Common myeloid progenitor, CD34-positive (primary cell): Measurements from ENCODE around the gene TUBB4B.

Experiments
- CTCF ChIA-PET: fragments of 350-600 bp; sonication (Branson Sonifier 250); formaldehyde crosslinking; loops from one replicate; lab custom pipeline; 2021; ENCODE audit warnings: antibody characterized with exemption; lab: Charles Lee
- POLR2A ChIA-PET: fragments of 350-600 bp; sonication (Branson Sonifier 250); formaldehyde crosslinking; loops from one replicate; lab custom pipeline; 2021; ENCODE audit warnings: antibody characterized with exemption; lab: Charles Lee
- DNase-seq, 3 donors: peaks; one replicate each; pipeline versions ENCODE4 v3.0.0 to v3.0.0-alpha.2; 2013
- H3K27ac ChIP-seq, 2 experiments: 1 replicate in 1 of 2; 2 replicates in 1 of 2; pipeline ENCODE4 v1.7.0; 2013; ENCODE audit warnings: inconsistent platforms in 2 of 2, low read length in 2 of 2, mild to moderate bottlenecking in 2 of 2, low read depth in 1 of 2, moderate library complexity in 1 of 2; ENCODE audit not compliant: severe bottlenecking in 2 of 2, insufficient read depth in 1 of 2, poor library complexity in 1 of 2
- H3K27me3 ChIP-seq, 5 experiments: replicated peaks in 2 of 5; 1 replicate in 3 of 5; 2 replicates in 2 of 5; pipeline versions ENCODE4 v1.6.1 to v1.7.0; 2013; ENCODE audit warnings: low read length in 4 of 5, mild to moderate bottlenecking in 2 of 5, moderate library complexity in 2 of 5, inconsistent platforms in 1 of 5; ENCODE audit not compliant: insufficient read depth in 5 of 5, control insufficient read depth in 4 of 5
- H3K36me3 ChIP-seq, 4 experiments: 1 replicate in 2 of 4; 2 replicates in 2 of 4; pipeline versions ENCODE4 v1.6.1 to v1.7.0; 2013; ENCODE audit warnings: low read length in 3 of 4, control low read depth in 1 of 4, mild to moderate bottlenecking in 1 of 4; ENCODE audit not compliant: control insufficient read depth in 4 of 4, insufficient read depth in 4 of 4
- H3K4me1 ChIP-seq, 4 experiments: 1 replicate in 3 of 4; 2 replicates in 1 of 4; pipeline versions ENCODE4 v1.6.1 to v1.7.1; 2013; ENCODE audit warnings: low read length in 3 of 4, mild to moderate bottlenecking in 3 of 4, control low read depth in 1 of 4, inconsistent platforms in 1 of 4, moderate library complexity in 1 of 4; ENCODE audit not compliant: control insufficient read depth in 4 of 4, insufficient read depth in 4 of 4; ENCODE audit errors: control extremely low read depth in 1 of 4
- H3K4me3 ChIP-seq, 7 experiments: 1 replicate in 4 of 7; 2 replicates in 3 of 7; pipeline versions ENCODE4 v1.5.1 to v1.7.0; 2013; ENCODE audit warnings: mild to moderate bottlenecking in 7 of 7, low read length in 6 of 7, moderate library complexity in 6 of 7, inconsistent platforms in 2 of 7, low read depth in 2 of 7, control low read depth in 1 of 7; ENCODE audit not compliant: insufficient read depth in 4 of 7, control insufficient read depth in 1 of 7; ENCODE audit errors: extremely low read depth in 1 of 7
- H3K9me3 ChIP-seq, 5 experiments: 1 replicate in 4 of 5; 2 replicates in 1 of 5; pipeline versions ENCODE4 v1.6.1 to v1.7.1; 2013; ENCODE audit warnings: low read length in 4 of 5, mild to moderate bottlenecking in 2 of 5, inconsistent platforms in 1 of 5, low read depth in 1 of 5, moderate library complexity in 1 of 5; ENCODE audit not compliant: control insufficient read depth in 4 of 5, insufficient read depth in 2 of 5; ENCODE audit errors: control extremely low read depth in 1 of 5
- WGBS: methylation state at CpG from one replicate; pipeline ENCODE4 v1.1.5; 2013; ENCODE audit not compliant: insufficient coverage; 5-methylcytosine and 5-hydroxymethylcytosine counted together

Gene TUBB4B

DNA sequence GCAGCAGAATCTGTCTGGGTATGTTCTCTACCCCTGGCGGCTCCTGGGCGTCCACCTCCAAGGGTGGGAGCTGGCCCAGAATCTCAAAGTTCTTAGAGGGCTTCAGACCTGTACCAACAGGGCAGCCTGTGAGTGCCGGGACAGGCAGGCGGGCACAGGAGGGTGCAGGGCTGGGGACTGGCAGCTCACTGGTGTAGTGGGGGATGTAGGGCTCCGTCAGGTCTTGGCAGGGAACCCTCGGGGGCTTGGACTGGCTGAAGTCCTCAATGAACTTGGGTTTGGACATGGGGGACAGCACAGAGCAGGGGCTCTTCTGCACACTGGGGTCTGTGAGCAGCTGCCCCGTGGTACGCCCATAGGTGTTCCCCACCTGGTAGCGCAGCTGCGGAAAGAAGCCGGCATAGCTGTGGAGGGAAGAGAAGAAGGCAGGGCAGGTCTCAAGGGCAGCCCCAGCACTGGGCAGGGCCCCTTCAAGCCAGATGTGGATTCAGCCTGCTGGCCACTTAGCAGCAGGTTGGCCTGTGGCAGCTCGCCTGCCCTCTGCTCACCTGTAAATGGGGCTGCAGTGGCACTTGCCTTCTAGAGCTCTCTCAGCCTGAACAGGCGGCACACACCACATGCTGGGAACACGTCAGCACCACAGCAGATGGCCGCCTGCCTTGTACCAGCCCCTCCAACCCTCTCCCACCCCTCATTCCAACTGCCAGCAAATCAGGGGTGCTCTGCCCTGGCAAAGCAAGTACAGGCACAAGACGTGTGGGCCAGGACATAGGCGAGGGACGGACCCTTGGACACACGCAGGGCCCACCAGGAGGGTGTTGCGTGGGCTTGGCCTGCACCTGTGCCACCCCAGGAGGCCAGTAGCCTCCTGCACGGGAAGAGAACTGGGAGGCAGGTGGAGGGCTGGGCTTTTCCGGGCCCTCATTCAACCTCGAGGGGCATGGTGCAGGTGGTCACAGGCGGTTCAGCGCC is 4.6 kb downstream of the TUBB4B start:
- H3K27ac ChIP-seq: no peak overlapping the region
- no peaks in the 10 kb centered on the region for H3K27me3 ChIP-seq
- no peak overlapping the region for H3K4me3 ChIP-seq
- WGBS: 98% methylated on average over 23 of the region's 25 CpGs
- ChIA-PET POLR2A (interaction anchor here (1.6 kb wide), 1 partner anchor 8 kb away, joined by 8 read pairs; the partner anchor contains the start of gene NELFB), CTCF (interaction anchor here (2.4 kb wide), 1 partner anchor 8 kb away, joined by 10 read pairs; no protein-coding TSS in a partner anchor)
- peaks cover 3 to 27% (median 19%) of the 10 kb centered on the region in 4 experiments for H3K4me1 ChIP-seq
- no peaks in the 10 kb centered on the region for H3K9me3 ChIP-seq
- H3K36me3 ChIP-seq: peaks cover 0 to 24% (median 17%) of the 10 kb centered on the region in 4 experiments
- DNase-seq: no peak

DNA sequence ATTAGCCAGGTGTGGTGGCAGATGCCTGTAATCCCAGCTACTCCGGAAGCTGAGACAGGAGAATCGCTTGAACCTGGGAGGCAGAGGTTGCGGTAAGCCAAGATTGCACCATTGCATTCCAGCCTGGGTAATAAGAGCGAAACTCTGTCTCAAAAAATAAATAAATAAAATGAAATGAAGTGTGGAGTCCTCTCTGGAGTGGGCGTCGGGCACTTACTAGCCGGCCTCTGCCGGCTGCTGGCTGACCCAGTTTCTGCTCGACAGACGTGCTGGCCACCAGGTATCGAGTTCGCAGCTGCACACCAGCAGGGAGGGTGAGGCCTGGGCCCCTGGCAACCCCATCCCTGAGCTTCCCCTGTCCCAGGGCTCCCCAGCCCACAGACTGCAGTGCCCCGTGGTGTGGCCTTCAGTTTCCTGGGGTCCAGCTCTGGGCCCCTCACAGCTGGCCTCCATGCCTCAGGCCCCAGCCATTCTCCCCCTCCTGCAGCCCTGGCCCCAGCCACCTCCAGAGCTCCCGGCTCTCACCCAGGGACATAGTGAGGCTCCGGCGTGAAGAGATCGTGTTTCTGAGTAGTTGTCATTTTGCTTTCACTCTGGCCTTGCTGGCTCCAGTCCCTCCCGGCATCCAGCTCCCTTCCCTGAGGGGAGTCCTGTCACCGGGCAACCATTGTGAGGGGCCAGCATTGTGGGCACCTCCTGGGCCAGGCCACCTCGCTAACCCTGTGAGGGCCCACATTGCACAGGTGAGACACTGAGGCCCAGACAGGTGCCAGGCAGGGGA is 6.2 kb downstream of the TUBB4B start:
- 95% methylated on average over 18 of the region's 20 CpGs for WGBS
- H3K4me1 ChIP-seq: peaks cover under 1 to 22% (median 12%) of the 10 kb centered on the region in 4 experiments
- no peaks in the 10 kb centered on the region for H3K9me3 ChIP-seq
- H3K36me3 ChIP-seq: peaks cover 0 to 18% (median 12%) of the 10 kb centered on the region in 4 experiments
- CTCF ChIA-PET: interaction anchor here (0.5 to 1.3 kb wide), 3 partner anchors 10 to 58 kb away, joined by 3 to 5 read pairs (median 3); no protein-coding TSS in a partner anchor
- no peak overlapping the region for H3K4me3 ChIP-seq
- H3K27me3 ChIP-seq: no peaks in the 10 kb centered on the region
- no peak for DNase-seq
- H3K27ac ChIP-seq: no peak overlapping the region
- POLR2A ChIA-PET: interaction anchor here (0.6 kb wide), 1 partner anchor 14 kb away, joined by 4 read pairs; no protein-coding TSS in a partner anchor

DNA sequence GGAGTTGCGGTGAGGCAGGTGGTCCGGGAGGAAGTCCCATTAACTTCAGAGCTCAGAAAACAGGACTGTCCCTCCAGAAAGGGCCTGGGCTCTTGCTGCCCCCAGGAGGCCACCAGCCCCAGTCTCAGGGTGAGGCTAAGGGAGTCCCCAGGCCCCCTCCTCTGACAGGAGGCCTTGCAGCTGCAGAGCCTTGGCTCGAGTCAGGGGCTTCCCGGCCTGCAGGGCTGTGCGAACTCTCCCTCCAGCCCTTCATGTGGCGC is 6.8 kb downstream of the TUBB4B start:
- CTCF ChIA-PET: interaction anchor here (0.8 to 1.3 kb wide), 2 partner anchors 11 to 59 kb away, joined by 3 to 5 read pairs; no protein-coding TSS in a partner anchor

DNA sequence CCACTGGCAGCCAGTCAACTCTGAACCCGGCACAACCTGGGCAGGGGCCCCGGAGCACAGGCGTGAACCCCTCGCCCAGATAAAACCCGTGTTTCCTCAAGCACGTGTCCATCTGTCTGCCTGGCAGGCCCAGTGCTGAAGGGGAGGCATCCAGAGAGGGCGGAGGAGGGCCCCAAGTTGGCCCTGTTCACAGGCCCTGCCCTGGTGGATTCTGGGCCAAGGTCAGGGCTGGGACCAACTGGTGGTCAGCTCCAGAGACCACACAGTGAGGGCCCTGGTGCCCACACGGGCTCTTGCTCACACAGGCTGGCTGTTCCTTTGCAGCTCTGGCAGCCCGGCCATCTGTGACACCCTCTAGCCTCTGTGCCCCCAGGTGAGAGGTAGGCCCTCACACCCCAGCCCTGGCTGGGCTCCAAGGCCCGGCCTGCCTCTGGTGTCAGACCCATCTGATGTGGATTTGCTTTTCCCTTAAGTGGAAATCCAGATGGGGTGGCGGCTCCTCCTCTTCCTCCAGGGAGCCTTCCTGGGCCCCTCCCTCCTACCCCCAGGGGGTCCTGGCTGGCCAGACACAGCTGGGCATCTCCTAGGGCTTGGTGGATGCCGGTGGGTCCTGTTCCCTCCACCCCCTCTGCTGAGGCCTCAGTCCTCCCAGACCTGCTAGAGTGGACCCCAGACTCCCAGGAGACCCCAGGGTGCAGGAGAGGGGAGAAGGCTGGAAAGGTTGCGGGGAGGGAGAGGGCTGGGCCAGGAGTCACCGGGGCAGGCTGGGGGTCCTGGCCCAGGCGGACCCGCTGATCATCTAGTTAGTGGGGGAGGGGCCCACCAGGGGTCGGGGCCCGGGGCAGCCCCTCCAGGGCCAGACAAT is 9.5 kb downstream of the TUBB4B start:
- H3K27ac ChIP-seq: no peak overlapping the region
- ChIA-PET POLR2A (no interaction called here), CTCF (interaction anchor here (0.7 to 0.9 kb wide), 2 partner anchors 10 to 14 kb away, joined by 3 to 5 read pairs; partner anchors contain the start of gene TUBB4B)
- no peak for DNase-seq
- H3K36me3 ChIP-seq: no peaks in the 10 kb centered on the region
- H3K27me3 ChIP-seq: no peaks in the 10 kb centered on the region
- WGBS: 94% methylated on average over 17 of the region's 18 CpGs
- H3K4me1 ChIP-seq: peaks cover 0 to 12% (median 11%) of the 10 kb centered on the region in 4 experiments
- no peaks in the 10 kb centered on the region for H3K9me3 ChIP-seq
- no peak overlapping the region for H3K4me3 ChIP-seq

More for the DNA sequence above, 6.8 kb downstream of the TUBB4B start:
- peaks cover 0 to 17% (median 8%) of the 10 kb centered on the region in 4 experiments for H3K4me1 ChIP-seq
- peaks cover 0 to 13% (median 6%) of the 10 kb centered on the region in 4 experiments for H3K36me3 ChIP-seq
- no peaks in the 10 kb centered on the region for H3K9me3 ChIP-seq
- no peak for DNase-seq
- H3K4me3 ChIP-seq: no peak overlapping the region
- no CpG with 5 or more reads among the region's 6 CpGs for WGBS
- POLR2A ChIA-PET: interaction anchor here (0.7 kb wide), 1 partner anchor 25 kb away, joined by 3 read pairs; no protein-coding TSS in a partner anchor
- H3K27ac ChIP-seq: no peak overlapping the region
- H3K27me3 ChIP-seq: no peaks in the 10 kb centered on the region

DNA sequence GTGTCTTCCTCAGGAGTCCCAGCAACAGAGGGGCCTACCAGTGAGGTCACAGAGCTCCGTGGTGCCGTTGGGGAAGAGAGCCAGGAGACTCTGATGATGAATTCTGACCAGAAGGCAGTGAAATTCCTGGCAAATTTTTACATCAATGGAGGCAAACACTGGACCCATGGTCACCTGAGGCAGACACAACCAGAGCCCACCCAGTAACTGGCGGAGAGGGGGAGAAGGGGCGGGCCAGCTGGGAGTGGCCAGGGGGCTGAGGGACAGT is 10.0 kb downstream of the TUBB4B start, which contains the start of gene STPG3:
Gene STPG3 (plus strand): TSS at position 93 of the 268 bp plus-strand sequence. CDS start 1 bp downstream, at position 94.
- H3K4me1 ChIP-seq: peaks cover 0 to 16% (median 16%) of the 10 kb centered on the region in 4 experiments
- WGBS: 97% methylated on average over 3 of the region's 4 CpGs
- H3K9me3 ChIP-seq: no peaks in the 10 kb centered on the region
- no peak within 1 kb of the TSS for H3K4me3 ChIP-seq
- no peak for DNase-seq
- H3K36me3 ChIP-seq: peaks cover 0 to under 1% (median 0%) of the 10 kb centered on the region in 4 experiments
- CTCF ChIA-PET: no interaction called here
- no peaks in the 10 kb centered on the region for H3K27me3 ChIP-seq
- POLR2A ChIA-PET: no interaction called here
- no peak within 1 kb of the TSS for H3K27ac ChIP-seq

DNA sequence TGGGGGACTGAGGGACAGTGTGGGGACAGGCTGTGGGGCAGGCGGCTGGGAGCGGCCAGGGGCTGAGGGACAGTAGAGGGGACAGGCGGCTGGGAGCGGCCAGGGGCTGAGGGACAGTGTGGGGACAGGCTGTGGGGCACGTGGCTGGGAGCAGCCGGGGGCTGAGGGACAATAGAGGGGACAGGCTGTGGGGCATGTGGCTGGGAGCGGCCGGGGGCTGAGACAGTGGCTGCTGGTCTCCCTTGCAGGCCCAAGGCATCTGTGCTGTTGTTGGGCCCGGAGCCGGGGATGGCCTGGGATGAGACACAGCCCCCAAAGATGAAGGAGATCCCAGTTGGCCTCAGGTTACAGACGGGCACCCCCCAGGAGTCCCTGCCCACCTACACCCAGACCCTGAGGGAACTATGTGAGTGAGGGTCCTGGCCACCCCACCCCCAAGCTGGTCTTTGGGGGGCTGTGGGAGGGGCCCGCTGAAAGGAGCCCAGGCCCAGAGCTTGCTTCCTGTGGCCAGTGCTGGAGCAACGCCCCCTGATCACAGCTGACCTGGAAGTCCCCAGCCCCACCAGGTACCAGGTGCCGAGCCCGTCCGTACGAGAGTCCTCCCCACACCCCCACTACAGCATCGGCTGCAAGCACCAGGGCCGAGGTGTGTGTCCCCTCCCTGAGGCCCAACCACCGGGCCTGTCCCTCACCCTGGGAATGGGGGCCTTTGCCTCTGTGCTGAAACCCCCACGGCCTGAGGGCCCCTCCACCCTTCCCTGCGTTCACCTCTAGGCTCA is 10.6 kb downstream of the TUBB4B start:
- no peak overlapping the region for H3K4me3 ChIP-seq
- ChIA-PET POLR2A (interaction anchor here (0.8 to 1.7 kb wide), 2 partner anchors 11 to 77 kb away, joined by 3 to 4 read pairs; partner anchors contain the start of gene TUBB4B), CTCF (no interaction called here)
- DNase-seq: no peak
- peaks cover 0 to 6% (median 1%) of the 10 kb centered on the region in 4 experiments for H3K36me3 ChIP-seq
- H3K4me1 ChIP-seq: peaks cover 0 to 22% (median 22%) of the 10 kb centered on the region in 4 experiments
- no peak overlapping the region for H3K27ac ChIP-seq
- H3K27me3 ChIP-seq: no peaks in the 10 kb centered on the region
- 97% methylated on average over 18 of the region's 22 CpGs for WGBS
- H3K9me3 ChIP-seq: no peaks in the 10 kb centered on the region
